ENCODE results near the gene METTL5. TPM values are rescaled to one million over a fixed set of nuclear protein-coding genes. Genes with fewer than 3 reads are reported as not detected.
"Not testable (repeated sequence)": the region's sequence is repeated elsewhere in the genome, so short reads cannot be mapped to it uniquely, and the experiment has no call there.

METTL5 gene
- total and polyA plus RNA-seq, 10 donors, result 24.4 to 57.0 (median 34.5) TPM

DNA sequence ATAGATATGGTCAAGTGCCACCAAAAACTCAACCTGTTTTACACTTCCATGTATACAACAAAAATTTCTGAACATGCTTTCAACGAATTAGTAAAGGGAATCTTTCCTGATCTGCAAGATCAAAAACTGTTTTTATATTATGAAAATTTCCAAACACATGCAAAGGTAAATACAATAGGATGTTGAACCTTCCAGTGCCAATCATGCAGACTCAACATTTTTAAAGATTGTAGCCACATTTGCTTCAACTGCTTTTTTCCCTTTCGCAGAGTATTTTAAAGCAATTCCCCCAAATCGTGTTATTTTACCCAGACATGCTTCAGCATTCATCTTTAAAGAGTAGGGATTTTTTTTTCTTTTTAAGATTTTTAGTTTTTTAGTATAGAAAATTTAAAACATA is 42.9 kb upstream of the METTL5 start:
- Histone ChIP-seq H3K9me3 (no peaks in the 10 kb centered on the region), H3K36me3 (no peaks in the 10 kb centered on the region), H3K4me3 (no peak overlapping the region), H3K4me1 (peaks cover 0 to 22% (median 5%) of the 10 kb centered on the region in 6 donors), H3K27ac (no peak overlapping the region), H3K27me3 (replicated peaks in 1 of 7) (no peaks in the 10 kb centered on the region)
- no peak for DNase-seq
- 91 to 96% (median 93%) methylated on average over 3 of the region's 3 CpGs for WGBS, 5 donors
- TF ChIP-seq POLR2A (IDR thresholded peaks at IDR 0.05) (no peak), POLR2AphosphoS5 (IDR thresholded peaks at IDR 0.05) (no peak)
- TF ChIP-seq, protein P1, sequence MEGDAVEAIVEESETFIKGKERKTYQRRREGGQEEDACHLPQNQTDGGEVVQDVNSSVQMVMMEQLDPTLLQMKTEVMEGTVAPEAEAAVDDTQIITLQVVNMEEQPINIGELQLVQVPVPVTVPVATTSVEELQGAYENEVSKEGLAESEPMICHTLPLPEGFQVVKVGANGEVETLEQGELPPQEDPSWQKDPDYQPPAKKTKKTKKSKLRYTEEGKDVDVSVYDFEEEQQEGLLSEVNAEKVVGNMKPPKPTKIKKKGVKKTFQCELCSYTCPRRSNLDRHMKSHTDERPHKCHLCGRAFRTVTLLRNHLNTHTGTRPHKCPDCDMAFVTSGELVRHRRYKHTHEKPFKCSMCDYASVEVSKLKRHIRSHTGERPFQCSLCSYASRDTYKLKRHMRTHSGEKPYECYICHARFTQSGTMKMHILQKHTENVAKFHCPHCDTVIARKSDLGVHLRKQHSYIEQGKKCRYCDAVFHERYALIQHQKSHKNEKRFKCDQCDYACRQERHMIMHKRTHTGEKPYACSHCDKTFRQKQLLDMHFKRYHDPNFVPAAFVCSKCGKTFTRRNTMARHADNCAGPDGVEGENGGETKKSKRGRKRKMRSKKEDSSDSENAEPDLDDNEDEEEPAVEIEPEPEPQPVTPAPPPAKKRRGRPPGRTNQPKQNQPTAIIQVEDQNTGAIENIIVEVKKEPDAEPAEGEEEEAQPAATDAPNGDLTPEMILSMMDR (IDR thresholded peaks at IDR 0.05 in 8 of 11, conservative IDR thresholded peaks at IDR 0.05 in 3 of 11), result no peak
- intact Hi-C loops (cut with DNase I; ENCODE audit: low total_unique reads), result no loop called here

DNA sequence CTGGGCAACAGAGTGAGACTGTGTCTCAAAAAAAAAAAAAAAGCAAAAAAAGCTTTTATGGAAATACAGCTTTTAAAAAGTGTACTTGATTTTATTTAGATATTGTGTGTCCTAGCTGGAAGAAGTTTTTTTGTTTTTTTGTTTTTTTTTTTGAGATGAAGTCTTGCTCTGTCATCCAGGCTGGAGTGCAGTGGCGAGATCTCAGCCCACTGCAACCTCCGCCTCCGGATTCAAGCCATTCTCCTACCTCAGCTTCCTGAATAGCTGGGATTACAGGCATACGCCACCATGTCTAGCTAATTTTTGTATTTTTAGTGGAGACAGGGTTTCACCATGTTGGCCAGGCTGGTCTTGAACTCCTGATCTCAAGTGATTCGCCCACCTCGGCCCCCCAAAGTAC is 41.5 kb upstream of the METTL5 start:
- H3K27ac ChIP-seq; intact Hi-C loops (cut with DNase I; ENCODE audit: low total_unique reads); H3K36me3 ChIP-seq; H3K4me3 ChIP-seq; H3K27me3 ChIP-seq (replicated peaks in 1 of 7); H3K9me3 ChIP-seq; DNase-seq: not testable (repeated sequence)
- peaks cover 0 to 22% (median 5%) of the 10 kb centered on the region in 6 donors for H3K4me1 ChIP-seq
- 96 to 99% (median 96%) methylated on average over 6 of the region's 6 CpGs for WGBS, 5 donors

DNA sequence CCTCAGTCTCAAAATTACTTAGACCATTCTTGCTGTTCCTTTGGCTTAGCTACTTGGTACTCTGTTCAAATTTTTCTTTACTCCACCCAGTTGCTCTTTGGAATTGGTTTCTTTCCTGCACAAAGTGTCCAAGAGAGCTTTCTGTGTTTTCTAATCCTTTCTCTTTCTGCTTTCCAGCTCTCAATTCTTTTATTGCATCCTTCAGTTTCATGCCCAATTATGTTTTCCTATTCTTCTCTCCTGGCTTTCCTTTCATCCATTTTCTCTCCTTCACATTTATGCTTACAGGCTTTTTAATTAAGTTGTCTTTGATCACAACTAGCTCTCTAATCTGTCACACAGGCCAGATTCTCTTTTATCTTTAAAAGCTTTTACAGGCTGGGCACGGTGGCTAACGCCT is 40.8 kb upstream of the METTL5 start:
- intact Hi-C loops (cut with DNase I; ENCODE audit: low total_unique reads), result no loop called here
- H3K36me3 ChIP-seq, result peaks cover 0 to 7% (median 3%) of the 10 kb centered on the region in 6 donors
- H3K4me3 ChIP-seq, result no peak overlapping the region
- no peak for TF ChIP-seq POLR2A (IDR thresholded peaks at IDR 0.05)
- TF ChIP-seq POLR2AphosphoS5 (IDR thresholded peaks at IDR 0.05), result no peak
- TF ChIP-seq, protein P1 (IDR thresholded peaks at IDR 0.05 in 8 of 11, conservative IDR thresholded peaks at IDR 0.05 in 3 of 11), result no peak
- no peak overlapping the region for H3K27ac ChIP-seq
- H3K4me1 ChIP-seq, result peaks cover 0 to 22% (median 5%) of the 10 kb centered on the region in 6 donors
- no peak for DNase-seq
- WGBS, 5 donors, result 89 to 100% (median 98%) methylated on average over 2 of the region's 2 CpGs
- H3K9me3 ChIP-seq, result no peaks in the 10 kb centered on the region
- H3K27me3 ChIP-seq (replicated peaks in 1 of 7), result no peaks in the 10 kb centered on the region

DNA sequence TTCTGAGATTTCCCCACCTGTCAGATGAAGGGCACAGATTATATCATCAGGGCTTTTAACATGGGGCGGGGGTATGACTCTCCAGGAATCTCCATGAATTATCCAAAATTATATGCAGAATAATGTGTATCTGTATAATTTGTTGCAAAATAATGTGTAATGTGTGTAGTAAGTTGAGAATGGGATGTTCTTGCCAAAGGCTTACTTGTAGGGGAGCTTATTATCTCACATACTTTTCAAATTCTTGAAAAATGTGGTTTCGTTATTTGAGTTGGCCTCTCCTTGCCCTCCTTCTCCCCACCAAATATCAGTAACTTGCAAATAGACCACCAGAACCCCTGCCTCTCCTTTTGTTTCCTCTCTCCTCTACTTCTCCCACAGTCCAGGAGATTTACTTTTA is 38.1 kb upstream of the METTL5 start:
- no peaks in the 10 kb centered on the region for H3K9me3 ChIP-seq
- WGBS, 5 donors, result 79 to 95% (median 91%) methylated on average over 2 of the region's 2 CpGs
- no peak for DNase-seq
- no peak overlapping the region for H3K27ac ChIP-seq
- H3K4me1 ChIP-seq, result peaks cover 0 to 14% (median 4%) of the 10 kb centered on the region in 6 donors
- H3K36me3 ChIP-seq, result peaks cover 0 to 7% (median 3%) of the 10 kb centered on the region in 6 donors
- intact Hi-C loops (cut with DNase I; ENCODE audit: low total_unique reads), result no loop called here
- TF ChIP-seq POLR2AphosphoS5 (IDR thresholded peaks at IDR 0.05) (no peak), POLR2A (IDR thresholded peaks at IDR 0.05) (no peak)
- TF ChIP-seq, protein P1 (IDR thresholded peaks at IDR 0.05 in 8 of 11, conservative IDR thresholded peaks at IDR 0.05 in 3 of 11), result no peak
- H3K27me3 ChIP-seq (replicated peaks in 1 of 7), result no peaks in the 10 kb centered on the region
- no peak overlapping the region for H3K4me3 ChIP-seq

DNA sequence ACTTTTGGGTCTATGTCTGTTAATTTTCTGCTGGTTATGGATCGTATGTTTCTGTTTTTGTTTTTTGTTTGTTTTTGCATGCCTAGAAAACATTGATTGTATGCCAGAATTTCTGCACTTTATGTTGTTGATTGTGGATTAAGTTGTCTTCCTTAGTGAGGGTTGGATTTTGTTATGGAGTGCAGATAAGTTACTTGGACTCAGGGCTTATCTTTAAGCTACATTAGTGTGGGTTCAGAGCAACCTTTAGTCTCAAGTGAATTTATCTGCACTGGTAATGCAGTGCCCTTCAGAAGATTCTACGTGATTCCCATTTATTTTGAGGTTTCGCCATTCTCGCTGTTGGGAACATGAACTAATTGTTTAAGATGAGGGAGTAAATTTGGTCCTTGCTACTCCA is 35.4 kb upstream of the METTL5 start:
- intact Hi-C loops (cut with DNase I; ENCODE audit: low total_unique reads), result no loop called here
- peaks cover 0 to 9% (median 0%) of the 10 kb centered on the region in 8 donors for H3K9me3 ChIP-seq
- no peaks in the 10 kb centered on the region for H3K27me3 ChIP-seq (replicated peaks in 1 of 7)
- peaks cover 0 to 6% (median 2%) of the 10 kb centered on the region in 6 donors for H3K4me1 ChIP-seq
- no peak for TF ChIP-seq POLR2A (IDR thresholded peaks at IDR 0.05)
- TF ChIP-seq POLR2AphosphoS5 (IDR thresholded peaks at IDR 0.05), result no peak
- TF ChIP-seq, protein P1 (IDR thresholded peaks at IDR 0.05 in 8 of 11, conservative IDR thresholded peaks at IDR 0.05 in 3 of 11), result no peak
- no peak overlapping the region for H3K27ac ChIP-seq
- no peak overlapping the region for H3K4me3 ChIP-seq
- DNase-seq, result no peak
- peaks cover 0 to 10% (median 3%) of the 10 kb centered on the region in 6 donors for H3K36me3 ChIP-seq
- 92 to 94% (median 93%) methylated on average over 4 of the region's 4 CpGs for WGBS, 5 donors

Measured in spleen (tissue), 11 donors.